RWPE1 (cell line): ENCODE data around the gene SERPINB7.

ENCODE experiments used
- CTCF ChIA-PET: fragments of 350-600 bp; sonication (Branson Sonifier 250); formaldehyde crosslinking; extraction: SDS; loops from one replicate; lab custom pipeline; 2021; lab: Yijun Ruan, JAX
- POLR2A ChIA-PET: fragments of 400-600 bp; formaldehyde crosslinking; extraction: SDS; loops from one replicate; lab custom pipeline; 2020; ENCODE audit warnings: antibody characterized with exemption; ENCODE audit not compliant: low non-redundant PET; lab: Yijun Ruan, JAX
- DNase-seq: peaks from one replicate; pipeline ENCODE4 v3.0.0; 2012; ENCODE audit warnings: low spot score
- H3K27ac ChIP-seq: fragments of 450-650 bp; 2 replicates; pipeline ENCODE4 v1.5.1; 2017
- TF ChIP-seq, protein P1 (sequence below): fragments of 450-650 bp; conservative IDR thresholded peaks from 2 replicates; pipeline ENCODE4 v1.5.1; 2017; ENCODE audit warnings: low read depth, mild to moderate bottlenecking

SERPINB7 gene

GRCh38 chr18:63823516-63824219 is 48.5 kb downstream of the SERPINB7 start:
- TF ChIP-seq, protein P1, sequence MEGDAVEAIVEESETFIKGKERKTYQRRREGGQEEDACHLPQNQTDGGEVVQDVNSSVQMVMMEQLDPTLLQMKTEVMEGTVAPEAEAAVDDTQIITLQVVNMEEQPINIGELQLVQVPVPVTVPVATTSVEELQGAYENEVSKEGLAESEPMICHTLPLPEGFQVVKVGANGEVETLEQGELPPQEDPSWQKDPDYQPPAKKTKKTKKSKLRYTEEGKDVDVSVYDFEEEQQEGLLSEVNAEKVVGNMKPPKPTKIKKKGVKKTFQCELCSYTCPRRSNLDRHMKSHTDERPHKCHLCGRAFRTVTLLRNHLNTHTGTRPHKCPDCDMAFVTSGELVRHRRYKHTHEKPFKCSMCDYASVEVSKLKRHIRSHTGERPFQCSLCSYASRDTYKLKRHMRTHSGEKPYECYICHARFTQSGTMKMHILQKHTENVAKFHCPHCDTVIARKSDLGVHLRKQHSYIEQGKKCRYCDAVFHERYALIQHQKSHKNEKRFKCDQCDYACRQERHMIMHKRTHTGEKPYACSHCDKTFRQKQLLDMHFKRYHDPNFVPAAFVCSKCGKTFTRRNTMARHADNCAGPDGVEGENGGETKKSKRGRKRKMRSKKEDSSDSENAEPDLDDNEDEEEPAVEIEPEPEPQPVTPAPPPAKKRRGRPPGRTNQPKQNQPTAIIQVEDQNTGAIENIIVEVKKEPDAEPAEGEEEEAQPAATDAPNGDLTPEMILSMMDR: peak; percentile 21; the same call in 1 of the 2 replicates
- H3K27ac ChIP-seq: no peak overlapping the region
- ChIA-PET POLR2A (no interaction called here), CTCF (no interaction called here)
- no peak for DNase-seq

DNA sequence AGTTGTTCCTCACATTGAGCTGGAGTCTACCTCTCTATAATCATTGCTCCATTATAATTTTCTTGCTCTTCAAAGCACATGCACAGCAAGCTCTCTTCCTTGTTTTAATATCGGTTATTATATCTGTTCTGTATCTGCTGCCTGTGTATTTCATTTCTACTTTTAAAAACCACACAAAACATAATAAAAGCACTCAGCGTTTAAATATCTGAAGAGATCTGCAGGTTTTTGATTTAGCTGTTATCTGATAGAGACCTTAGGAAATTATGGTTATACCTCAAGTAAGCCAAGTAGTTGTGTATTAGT is 49.0 kb downstream of the SERPINB7 start:
- H3K27ac ChIP-seq: no peak overlapping the region
- ChIA-PET CTCF (no interaction called here), POLR2A (no interaction called here)

GRCh38 chr18:63828120-63828519 is 52.9 kb downstream of the SERPINB7 start:
- CTCF ChIA-PET: no interaction called here
- POLR2A ChIA-PET: no interaction called here
- TF ChIP-seq, protein P1: no peak

More for the DNA sequence above, 49.0 kb downstream of the SERPINB7 start:
- TF ChIP-seq, protein P1: no peak; the same call in 1 of the 2 replicates
- no peak for DNase-seq

GRCh38 chr18:63828656-63829055 is 53.4 kb downstream of the SERPINB7 start:
- DNase-seq: no peak
- POLR2A ChIA-PET: no interaction called here

More at GRCh38 chr18:63828120-63828519, 52.9 kb downstream of the SERPINB7 start:
- no peak overlapping the region for H3K27ac ChIP-seq
- no peak for DNase-seq

DNA sequence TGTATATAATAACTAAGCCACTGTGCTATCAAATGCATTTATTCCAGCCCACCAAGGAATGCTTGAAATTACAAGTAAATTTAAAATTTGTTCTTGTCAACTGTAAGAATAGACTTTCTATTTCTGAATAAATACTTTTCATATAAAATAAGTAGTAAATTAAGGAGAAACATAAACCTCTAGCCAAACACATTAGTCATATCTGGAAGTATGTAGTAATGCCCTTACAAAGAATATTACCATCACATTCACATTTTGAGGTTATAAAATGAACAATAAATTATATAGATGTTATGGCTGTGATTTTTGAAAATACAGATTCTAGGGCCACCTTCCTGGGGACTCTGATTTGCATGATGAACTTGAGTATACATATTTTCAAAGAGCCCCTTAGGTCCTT is 54.7 kb downstream of the SERPINB7 start:
- H3K27ac ChIP-seq: no peak overlapping the region
- TF ChIP-seq, protein P1: no peak
- DNase-seq: no peak
- POLR2A ChIA-PET: no interaction called here
- CTCF ChIA-PET: interaction anchor here (0.7 kb wide), 1 partner anchor 306 kb away, joined by 3 read pairs; no protein-coding TSS in a partner anchor

More at GRCh38 chr18:63828656-63829055, 53.4 kb downstream of the SERPINB7 start:
- H3K27ac ChIP-seq: no peak overlapping the region
- TF ChIP-seq, protein P1: no peak
- CTCF ChIA-PET: no interaction called here

GRCh38 chr18:63831080-63831788 is 56.0 kb downstream of the SERPINB7 start:
- no peak overlapping the region for H3K27ac ChIP-seq
- ChIA-PET POLR2A (no interaction called here), CTCF (interaction anchor here (0.5 kb wide), 1 partner anchor 93 kb away, joined by 3 read pairs; no protein-coding TSS in a partner anchor)
- TF ChIP-seq, protein P1: no peak
- no peak for DNase-seq
